Naive thymus-derived CD4-positive, alpha-beta T cell (primary cell): ENCODE results near the gene LEMD2. TPM values are rescaled to one million over a fixed set of nuclear protein-coding genes. Genes with fewer than 3 reads are reported as not detected.
A peak's percentile ranks its signal among the peaks of the same experiment; 100 is the strongest.

Experiments
- ATAC-seq: fragments of 150-1000 bp; cut with Tn5 transposase; 2 replicates; pipeline ENCODE4 v1.10.0; 2021; ENCODE audit warnings: mild to moderate bottlenecking, moderate library complexity
- CTCF ChIA-PET: fragments of 350-600 bp; sonication (Branson Sonifier 250); formaldehyde crosslinking; loops from one replicate; lab custom pipeline; 2021; ENCODE audit warnings: antibody characterized with exemption; lab: Charles Lee
- POLR2A ChIA-PET: fragments of 350-600 bp; sonication (Branson Sonifier 250); formaldehyde crosslinking; loops from one replicate; lab custom pipeline; 2021; ENCODE audit warnings: antibody characterized with exemption, inconsistent platforms; lab: Charles Lee
- DNase-seq, 9 donors: peaks; one replicate each; pipeline versions ENCODE4 v3.0.0 to v3.0.0-alpha.2; 2020 to 2022; ENCODE audit warnings: mixed read lengths in 1 of 9
- H3K27ac ChIP-seq: one replicate; pipeline ENCODE4 v1.7.0; 2013; ENCODE audit warnings: mild to moderate bottlenecking, low read depth, low read length, moderate library complexity
- H3K27me3 ChIP-seq, 2 donors: one replicate each; pipeline ENCODE4 v1.7.0; 2013; ENCODE audit warnings: low read length in 2 of 2, mild to moderate bottlenecking in 2 of 2, moderate library complexity in 2 of 2; ENCODE audit not compliant: control insufficient read depth in 2 of 2, insufficient read depth in 2 of 2
- H3K36me3 ChIP-seq, 3 experiments: 1 replicate in 2 of 3; 2 replicates in 1 of 3; pipeline ENCODE4 v1.7.0; 2013; ENCODE audit warnings: low read length in 3 of 3, mild to moderate bottlenecking in 3 of 3, moderate library complexity in 1 of 3; ENCODE audit not compliant: insufficient read depth in 3 of 3, control insufficient read depth in 2 of 3
- H3K4me1 ChIP-seq, 2 donors: one replicate each; pipeline ENCODE4 v1.7.0; 2013; ENCODE audit warnings: low read length in 2 of 2, mild to moderate bottlenecking in 2 of 2, moderate library complexity in 1 of 2; ENCODE audit not compliant: control insufficient read depth in 2 of 2, insufficient read depth in 2 of 2
- H3K4me3 ChIP-seq: 2 replicates; pipeline ENCODE4 v1.7.0; 2013; ENCODE audit warnings: mild to moderate bottlenecking, low read length
- H3K9me3 ChIP-seq, 3 experiments: 1 replicate in 2 of 3; 2 replicates in 1 of 3; pipeline ENCODE4 v1.7.0; 2013; ENCODE audit warnings: low read length in 3 of 3; ENCODE audit not compliant: control insufficient read depth in 2 of 3
- H3K27ac Mint-ChIP-seq, 9 donors: one replicate each; pipeline ENCODE4 v1.8.0; 2020 to 2022; ENCODE audit warnings: mixed read lengths in 9 of 9, mild to moderate bottlenecking in 8 of 9, moderate library complexity in 5 of 9, inconsistent platforms in 2 of 9
- H3K27me3 Mint-ChIP-seq, 5 donors: one replicate each; pipeline ENCODE4 v1.8.0; 2021 to 2022; ENCODE audit warnings: mixed read lengths in 5 of 5, mild to moderate bottlenecking in 1 of 5
- H3K36me3 Mint-ChIP-seq, 5 donors: one replicate each; pipeline ENCODE4 v1.8.0; 2020 to 2022; ENCODE audit warnings: mixed read lengths in 5 of 5, mild to moderate bottlenecking in 3 of 5, inconsistent platforms in 1 of 5
- H3K4me1 Mint-ChIP-seq, 7 donors: one replicate each; pipeline ENCODE4 v1.8.0; 2020 to 2022; ENCODE audit warnings: mixed read lengths in 7 of 7, mild to moderate bottlenecking in 3 of 7, inconsistent platforms in 1 of 7
- H3K4me3 Mint-ChIP-seq, 10 donors: one replicate each; pipeline ENCODE4 v1.8.0; 2020 to 2022; ENCODE audit warnings: mild to moderate bottlenecking in 10 of 10, mixed read lengths in 10 of 10, moderate library complexity in 6 of 10, inconsistent platforms in 2 of 10
- H3K9me3 Mint-ChIP-seq, 11 donors: one replicate each; pipeline ENCODE4 v1.8.0; 2020 to 2022; ENCODE audit warnings: mixed read lengths in 11 of 11, mild to moderate bottlenecking in 4 of 11, inconsistent platforms in 1 of 11, moderate library complexity in 1 of 11
- intact Hi-C, 2 donors: fragments of 100-400 bp; cut with micrococcal nuclease; formaldehyde crosslinking; loops; one replicate each; pipeline ENCODE4 v1.15.1; 2023
- polyA plus RNA-seq, 2 donors: library from polyadenylated mRNA; unstranded; fragments of 300-500 nt; fragmentation: Illumina TruSeq; gene quantifications; one replicate each; pipeline ENCODE4 v1.2.3, GENCODE V29; 2021
- total RNA-seq, 6 experiments: library from RNA in 5 of 6; stranded (reverse) in 5 of 6; gene quantifications; 1 replicate in 5 of 6; 2 replicates in 1 of 6; pipeline ENCODE4 v1.2.3 and lab custom pipeline; 2021 to 2026

Gene LEMD2
- total and polyA plus RNA-seq, 7 experiments from 2014 or later = 27.0 to 124 (median 104) TPM

DNA sequence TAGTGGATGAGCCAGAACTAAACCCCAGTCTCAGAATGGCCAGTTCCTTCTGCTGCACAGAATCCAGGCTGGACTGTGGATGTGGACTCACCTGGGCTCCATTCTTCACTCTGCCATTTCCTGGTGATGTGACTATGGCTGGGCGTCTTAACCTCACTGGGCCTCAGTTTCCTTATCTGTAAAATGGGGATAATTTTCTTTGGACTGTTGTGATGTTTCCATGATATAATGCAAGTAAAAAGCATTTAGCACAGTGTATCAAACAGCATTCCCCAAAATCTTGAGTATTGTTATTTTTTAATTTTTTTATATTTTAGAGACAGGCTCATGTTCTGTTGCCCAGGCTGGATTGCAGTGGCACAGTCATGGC is 36.3 kb downstream of the LEMD2 start:
- ChIA-PET POLR2A (no interaction called here), CTCF (no interaction called here)
- intact Hi-C loops = no loop called here
- no peak overlapping the region for H3K4me3 ChIP-seq
- H3K36me3 Mint-ChIP-seq = no peaks in the 10 kb centered on the region
- no peak overlapping the region for H3K4me3 Mint-ChIP-seq
- no peak overlapping the region for H3K27ac ChIP-seq
- no peak overlapping the region for H3K27ac Mint-ChIP-seq
- H3K4me1 Mint-ChIP-seq = no peaks in the 10 kb centered on the region
- no peaks in the 10 kb centered on the region for H3K4me1 ChIP-seq
- DNase-seq (no peak), ATAC-seq (no peak)
- H3K27me3 ChIP-seq = no peaks in the 10 kb centered on the region
- H3K9me3 Mint-ChIP-seq = peaks cover 0 to 1% (median 0%) of the 10 kb centered on the region in 11 donors
- no peaks in the 10 kb centered on the region for H3K36me3 ChIP-seq
- no peaks in the 10 kb centered on the region for H3K9me3 ChIP-seq
- H3K27me3 Mint-ChIP-seq = peaks cover 0 to 4% (median 0%) of the 10 kb centered on the region in 5 donors

DNA sequence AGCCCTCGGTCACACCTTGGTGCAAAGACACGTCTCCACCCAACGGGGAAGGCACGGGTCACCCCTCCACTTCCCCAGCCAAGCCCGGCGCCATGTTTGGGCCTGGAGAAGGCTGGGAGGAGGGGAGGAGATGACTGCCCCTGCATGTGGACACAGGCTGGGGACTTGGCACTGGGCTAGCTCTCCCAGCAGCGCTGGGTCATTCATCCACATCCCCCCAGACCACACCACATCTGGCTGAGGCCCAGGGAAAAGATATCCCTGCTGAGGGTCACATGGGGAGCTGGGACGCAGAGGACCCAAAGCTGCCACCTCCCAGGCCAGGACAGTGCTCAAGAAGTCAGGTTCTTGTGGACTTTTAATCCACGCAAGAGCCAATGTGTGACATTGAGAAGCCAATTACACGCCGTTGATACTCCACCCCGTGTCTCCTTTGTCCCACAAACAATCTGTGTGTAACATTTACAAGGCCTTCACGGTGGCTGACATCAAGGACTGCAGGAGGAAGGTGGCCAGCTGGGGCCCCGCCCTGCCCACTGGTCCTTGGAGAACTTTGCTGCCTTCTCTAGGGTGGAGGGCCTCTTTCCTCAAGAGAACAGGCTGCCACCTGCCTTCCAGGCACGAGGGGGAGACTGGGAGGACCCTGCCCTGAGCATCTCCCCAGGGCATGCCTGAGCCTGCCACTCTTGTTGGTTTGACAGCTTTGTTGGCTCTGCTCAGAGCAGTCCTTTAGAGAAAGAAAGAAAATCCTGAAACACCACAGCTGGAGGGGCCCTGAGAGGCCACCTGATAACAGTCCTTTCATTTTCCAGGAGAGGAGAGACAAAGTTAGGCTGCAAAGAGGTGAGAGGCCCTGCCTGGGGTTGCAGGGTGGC is 36.9 kb downstream of the LEMD2 start:
- Mint-ChIP-seq H3K4me3 (no peak overlapping the region), H3K27ac (no peak overlapping the region), H3K4me1 (no peaks in the 10 kb centered on the region), H3K9me3 (no peaks in the 10 kb centered on the region), H3K27me3 (peaks cover 0 to 6% (median 0%) of the 10 kb centered on the region in 5 donors), H3K36me3 (no peaks in the 10 kb centered on the region)
- Histone ChIP-seq H3K27ac (no peak overlapping the region), H3K27me3 (no peaks in the 10 kb centered on the region), H3K4me1 (no peaks in the 10 kb centered on the region), H3K36me3 (no peaks in the 10 kb centered on the region), H3K4me3 (no peak overlapping the region), H3K9me3 (no peaks in the 10 kb centered on the region)
- POLR2A ChIA-PET = no interaction called here
- ATAC-seq (no peak), DNase-seq (no peak)
- intact Hi-C loops = no loop called here
- CTCF ChIA-PET = interaction anchor here (1.8 kb wide), 1 partner anchor 9 kb away, joined by 4 read pairs; no protein-coding TSS in a partner anchor

DNA sequence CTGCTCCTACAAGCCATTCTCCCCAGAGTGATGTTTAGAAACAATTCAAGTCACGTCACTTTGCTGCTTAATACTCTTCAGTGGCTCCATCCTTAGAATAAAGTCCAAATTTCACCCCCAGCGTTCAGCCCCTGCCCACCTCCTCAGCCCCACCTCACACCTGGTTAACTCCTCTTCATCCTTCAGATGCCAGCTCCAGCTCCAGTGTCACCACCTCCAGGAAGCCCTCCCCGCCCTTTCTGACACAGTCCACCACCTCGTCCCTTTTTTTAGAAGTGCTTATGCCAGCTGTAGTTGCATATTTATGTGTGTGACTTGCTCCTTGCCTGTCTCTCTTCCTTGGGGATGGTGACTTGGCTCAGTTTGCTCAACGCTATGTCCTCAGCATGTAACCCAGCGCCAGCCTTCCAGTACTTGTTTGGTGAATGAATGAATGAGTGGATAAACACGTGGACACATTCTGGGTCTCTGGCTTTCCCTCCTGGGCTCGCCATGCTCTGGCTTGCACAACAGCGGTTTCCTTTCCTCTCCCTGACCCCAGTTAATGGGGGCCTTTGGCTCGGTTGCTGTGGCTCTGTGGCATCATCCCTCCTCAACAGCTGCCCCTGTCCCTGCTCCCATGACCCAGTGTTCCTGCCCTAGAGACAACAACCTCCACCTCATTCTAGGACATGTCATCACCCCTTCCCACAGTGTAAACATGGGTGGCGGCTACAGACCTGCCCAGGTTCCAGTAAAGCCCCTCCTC is 38.5 kb downstream of the LEMD2 start:
- H3K9me3 ChIP-seq = no peaks in the 10 kb centered on the region
- Mint-ChIP-seq H3K27me3 (peaks cover 0 to 6% (median 0%) of the 10 kb centered on the region in 5 donors), H3K4me1 (no peaks in the 10 kb centered on the region), H3K4me3 (no peak overlapping the region), H3K36me3 (no peaks in the 10 kb centered on the region), H3K9me3 (no peaks in the 10 kb centered on the region), H3K27ac (peak overlapping the region in 2 of 9 donors; percentile 26 to 55)
- no peaks in the 10 kb centered on the region for H3K36me3 ChIP-seq
- DNase-seq (no peak), ATAC-seq (no peak)
- ChIA-PET POLR2A (no interaction called here), CTCF (interaction anchor here (1.2 to 1.8 kb wide), 2 partner anchors 7 to 13 kb away, joined by 4 read pairs; no protein-coding TSS in a partner anchor)
- H3K27ac ChIP-seq = no peak overlapping the region
- no peaks in the 10 kb centered on the region for H3K4me1 ChIP-seq
- no peak overlapping the region for H3K4me3 ChIP-seq
- H3K27me3 ChIP-seq = no peaks in the 10 kb centered on the region
- intact Hi-C loops = no loop called here

DNA sequence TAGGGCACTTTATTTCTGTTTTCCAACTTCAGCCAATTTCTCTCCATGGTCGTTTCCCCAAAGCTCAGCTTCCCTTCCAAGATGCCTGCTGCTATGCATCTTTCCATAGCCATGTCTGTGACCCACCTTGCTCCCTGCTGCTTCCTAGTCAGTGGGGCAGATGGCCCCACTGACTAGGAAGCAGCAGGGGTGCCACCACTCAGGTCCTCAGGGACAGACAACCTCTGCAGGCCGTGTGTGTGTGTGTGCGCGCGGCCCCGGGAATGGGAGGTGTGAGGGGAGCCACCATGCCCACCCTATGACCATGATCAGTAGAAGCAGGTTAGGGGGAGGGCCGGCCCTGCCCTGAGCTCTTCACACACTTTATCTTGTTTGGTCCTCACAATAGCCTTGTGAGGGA is 39.5 kb downstream of the LEMD2 start:
- H3K27me3 ChIP-seq = no peaks in the 10 kb centered on the region
- no peak overlapping the region for H3K4me3 ChIP-seq
- H3K27me3 Mint-ChIP-seq = peaks cover 0 to 6% (median under 1%) of the 10 kb centered on the region in 5 donors
- ATAC-seq (no peak), DNase-seq (no peak)
- no peaks in the 10 kb centered on the region for H3K36me3 ChIP-seq
- H3K36me3 Mint-ChIP-seq = no peaks in the 10 kb centered on the region
- H3K4me1 Mint-ChIP-seq = peaks cover 0 to 1% (median under 1%) of the 10 kb centered on the region in 7 donors
- H3K9me3 ChIP-seq = no peaks in the 10 kb centered on the region
- H3K4me3 Mint-ChIP-seq = no peak overlapping the region
- no peak overlapping the region for H3K27ac Mint-ChIP-seq
- H3K4me1 ChIP-seq = no peaks in the 10 kb centered on the region
- no peaks in the 10 kb centered on the region for H3K9me3 Mint-ChIP-seq
- no peak overlapping the region for H3K27ac ChIP-seq
- intact Hi-C loops = no loop called here
- POLR2A ChIA-PET = no interaction called here
- CTCF ChIA-PET = no interaction called here

DNA sequence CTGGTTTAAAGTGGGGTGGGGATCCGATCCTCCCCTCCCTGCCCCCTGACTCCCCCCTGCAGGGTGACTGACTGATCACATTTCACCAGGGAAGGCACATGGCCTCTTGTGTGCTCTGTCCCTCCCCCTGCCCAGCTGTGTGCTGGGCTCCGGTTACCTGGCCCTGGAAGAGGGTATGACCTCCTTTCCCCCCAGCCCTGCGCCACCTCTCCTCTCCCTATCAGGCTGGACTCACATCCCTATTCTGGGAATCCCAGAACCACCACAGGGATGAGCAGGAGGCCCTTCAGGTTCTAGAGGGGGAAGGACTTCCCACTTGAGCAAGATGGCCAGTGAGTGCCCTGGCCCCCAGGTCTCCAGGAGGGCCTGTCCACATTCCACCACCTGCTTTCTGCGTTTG is 40.1 kb downstream of the LEMD2 start:
- no peaks in the 10 kb centered on the region for H3K27me3 ChIP-seq
- Mint-ChIP-seq H3K27me3 (peaks cover 0 to 11% (median 5%) of the 10 kb centered on the region in 5 donors), H3K36me3 (no peaks in the 10 kb centered on the region), H3K27ac (no peak overlapping the region), H3K4me3 (no peak overlapping the region), H3K9me3 (no peaks in the 10 kb centered on the region), H3K4me1 (peaks cover 0 to 5% (median 4%) of the 10 kb centered on the region in 7 donors)
- H3K36me3 ChIP-seq = no peaks in the 10 kb centered on the region
- ChIA-PET CTCF (no interaction called here), POLR2A (no interaction called here)
- ATAC-seq (no peak), DNase-seq (no peak)
- H3K4me3 ChIP-seq = no peak overlapping the region
- H3K4me1 ChIP-seq = no peaks in the 10 kb centered on the region
- no peaks in the 10 kb centered on the region for H3K9me3 ChIP-seq
- intact Hi-C loops = no loop called here
- H3K27ac ChIP-seq = no peak overlapping the region

DNA sequence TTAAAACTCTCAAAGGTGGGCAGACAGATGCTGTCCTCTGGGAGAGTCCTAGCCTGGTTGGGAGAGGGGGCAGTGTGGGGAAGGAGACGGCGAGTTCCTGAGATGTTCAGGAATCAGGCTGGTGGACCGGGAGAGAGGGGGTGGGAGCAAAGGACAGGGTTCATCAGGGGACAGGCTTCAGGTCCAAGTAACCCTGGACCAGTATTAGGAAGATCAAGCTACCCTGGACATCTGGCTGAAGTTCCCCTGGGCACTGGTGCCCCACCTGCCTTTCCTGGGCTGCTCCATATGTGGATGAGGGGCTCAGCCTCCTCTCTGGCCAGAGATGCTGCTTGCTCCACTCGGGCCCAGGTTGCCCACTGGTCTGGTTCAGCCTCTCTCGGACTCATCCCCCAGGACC is 41.1 kb downstream of the LEMD2 start:
- ChIA-PET POLR2A (no interaction called here), CTCF (interaction anchor here (0.6 kb wide), 1 partner anchor 201 kb away, joined by 3 read pairs; no protein-coding TSS in a partner anchor)
- ATAC-seq (no peak), DNase-seq (no peak)
- Mint-ChIP-seq H3K27ac (peak overlapping the region in 1 of 9 donors; percentile 31), H3K4me3 (no peak overlapping the region), H3K4me1 (peaks cover 0 to 5% (median 4%) of the 10 kb centered on the region in 7 donors), H3K27me3 (peaks cover 0 to 15% (median 8%) of the 10 kb centered on the region in 5 donors), H3K36me3 (no peaks in the 10 kb centered on the region), H3K9me3 (no peaks in the 10 kb centered on the region)
- Histone ChIP-seq H3K4me3 (no peak overlapping the region), H3K36me3 (no peaks in the 10 kb centered on the region), H3K27ac (no peak overlapping the region), H3K4me1 (no peaks in the 10 kb centered on the region), H3K27me3 (no peaks in the 10 kb centered on the region), H3K9me3 (no peaks in the 10 kb centered on the region)
- intact Hi-C loops = no loop called here
